GM12878 (cell line): ENCODE results near the gene LYPLAL1. TPM values are rescaled to one million over a fixed set of nuclear protein-coding genes. Genes with fewer than 3 reads are reported as not detected.

Experiments used
- ATAC-seq: fragments of 200-7000 bp; cut with Tn5 transposase; 3 replicates; pipeline ENCODE4 v1.9.1; 2020; ENCODE audit warnings: mild to moderate bottlenecking, moderate library complexity
- BruUV-seq: library from RNA; stranded (reverse); fragments of 400-500 nt; replicated peaks from 2 replicates; lab custom pipeline; 2021; lab: Mats Ljungman, UMichigan
- CTCF ChIA-PET: fragments of 300-600 bp; sonication (Branson Sonifier 250); formaldehyde crosslinking; extraction: SDS; loops from one replicate; lab custom pipeline; 2021; ENCODE audit warnings: inconsistent platforms; lab: Yijun Ruan, JAX
- POLR2A ChIA-PET: fragments of 350-600 bp; formaldehyde crosslinking; extraction: SDS; loops from one replicate; lab custom pipeline; 2021; ENCODE audit warnings: inconsistent platforms; lab: Charles Lee
- RAD21 ChIA-PET: fragments of 300-600 bp; sonication (Branson Sonifier 250); formaldehyde crosslinking; loops from one replicate; lab custom pipeline; 2023; ENCODE audit warnings: antibody characterized with exemption; ENCODE audit not compliant: unreplicated experiment; lab: Charles Lee
- SMC1A ChIA-PET: fragments of 300-600 bp; sonication (Branson Sonifier 250); formaldehyde crosslinking; loops from one replicate; lab custom pipeline; 2023; ENCODE audit not compliant: unreplicated experiment, uncharacterized antibody; lab: Charles Lee
- DNase-seq: peaks from one replicate; pipeline ENCODE4 v3.0.0-alpha.2; 2011; ENCODE audit warnings: low read depth, low spot score
- FAIRE-seq: peaks from 3 replicates; lab custom pipeline; 2011; peaks lifted over from hg19 to GRCh38; lab: Jason Lieb, UNC
- H2AFZ ChIP-seq: 2 replicates; pipeline ENCODE4 v1.6.0; 2011; ENCODE audit warnings: low read depth, low read length, control low read depth; ENCODE audit not compliant: control insufficient read depth
- H3K27ac ChIP-seq: 2 replicates; pipeline ENCODE4 v1.5.1; 2011; ENCODE audit warnings: control low read depth; ENCODE audit not compliant: control insufficient read depth, insufficient read depth
- H3K27me3 ChIP-seq, 2 experiments: replicated peaks in 1 of 2; 2 replicates each; pipeline versions ENCODE4 v1.6.0 to v1.6.1; 2011; ENCODE audit warnings: low read length in 1 of 2; ENCODE audit not compliant: control insufficient read depth in 2 of 2, insufficient read depth in 2 of 2
- H3K36me3 ChIP-seq, 2 experiments: 2 replicates each; pipeline ENCODE4 v1.5.1; 2011; ENCODE audit warnings: low read length in 1 of 2; ENCODE audit not compliant: control insufficient read depth in 2 of 2, insufficient read depth in 2 of 2
- H3K4me1 ChIP-seq: 2 replicates; pipeline ENCODE4 v1.6.1; 2011; ENCODE audit warnings: mild to moderate bottlenecking, low read length, moderate library complexity, mixed read lengths; ENCODE audit not compliant: control insufficient read depth, insufficient read depth
- H3K4me2 ChIP-seq: 2 replicates; pipeline ENCODE4 v1.6.0; 2011; ENCODE audit warnings: control low read depth; ENCODE audit not compliant: control insufficient read depth, insufficient read depth
- H3K4me3 ChIP-seq: fragments of 200-600 bp; sonication (generic); 2 replicates; pipeline ENCODE4 v1.5.1; 2016
- H3K79me2 ChIP-seq: 2 replicates; pipeline ENCODE4 v1.6.0; 2011; ENCODE audit warnings: low read length; ENCODE audit not compliant: control insufficient read depth, insufficient read depth
- H3K9ac ChIP-seq: 2 replicates; pipeline ENCODE4 v1.8.0; 2011; ENCODE audit warnings: low read length, control low read depth, mixed read lengths; ENCODE audit not compliant: control insufficient read depth, insufficient read depth
- H3K9me3 ChIP-seq: replicated peaks from 3 replicates; pipeline ENCODE4 v1.5.1; 2011; ENCODE audit warnings: mild to moderate bottlenecking, low read length; ENCODE audit not compliant: control insufficient read depth, insufficient read depth
- H4K20me1 ChIP-seq: 2 replicates; pipeline ENCODE4 v1.6.0; 2011; ENCODE audit not compliant: control insufficient read depth, insufficient read depth
- CHD4 ChIP-seq: fragments of 200-600 bp; sonication (generic); IDR thresholded peaks from 2 replicates; pipeline ENCODE4 v1.6.1; 2016; ENCODE audit warnings: mild to moderate bottlenecking
- CREM ChIP-seq: IDR thresholded peaks from 2 replicates; pipeline ENCODE4 v1.6.1; 2014; ENCODE audit warnings: antibody characterized with exemption, low read depth
- LARP7 ChIP-seq: fragments of 450-650 bp; IDR thresholded peaks from 2 replicates; pipeline ENCODE4 v1.6.1; 2017; ENCODE audit warnings: mild to moderate bottlenecking
- ZBED1 ChIP-seq: IDR thresholded peaks from 2 replicates; pipeline ENCODE4 v1.6.1; 2016; ENCODE audit warnings: borderline replicate concordance
- WGBS: methylation state at CpG from one replicate; pipeline ENCODE4 v1.1.6; 2016; ENCODE audit warnings: low lambda C conversion rate; ENCODE audit not compliant: insufficient replicate concordance, insufficient coverage; ENCODE audit errors: missing lambda C conversion rate; 5-methylcytosine and 5-hydroxymethylcytosine counted together
- in situ Hi-C: fragments of 300-500 bp; cut with MboI; formaldehyde crosslinking; loops from 9 replicates; pipeline ENCODE4 v1.14.3; 2018; ENCODE audit warnings: mixed read lengths
- intact Hi-C: fragments of 100-400 bp; cut with micrococcal nuclease; formaldehyde crosslinking; loops from one replicate; pipeline ENCODE4 v1.14.2; 2022; ENCODE audit not compliant: unreplicated experiment
- polyA plus RNA-seq, 11 experiments: library from polyadenylated mRNA; depleted of rRNA in 4 of 11; unstranded in 6 of 11; stranded (reverse) in 5 of 11; fragments of >200 nt; fragmentation: Nextera tagmentation in 4 of 11; fragmentation: Illumina TruSeq in 1 of 11; extraction: Ambion mirVana in 4 of 11; extraction: Trizol in 1 of 11; gene quantifications; 1 replicate in 1 of 11; 2 replicates in 10 of 11; pipeline versions ENCODE4 v1.2.1 to v1.2.3, GENCODE V29; 2011 to 2016; ENCODE audit warnings: inconsistent platforms in 2 of 11, missing spikeins in 2 of 11, low read depth in 1 of 11
- total RNA-seq, 4 experiments: library from RNA; depleted of rRNA in 3 of 4; stranded (reverse); fragments of >200 nt in 3 of 4; fragmentation: Illumina TruSeq in 1 of 4; extraction: Trizol in 1 of 4; gene quantifications; 2 replicates each; pipeline versions ENCODE4 v1.2.1 to v1.2.3, GENCODE V29; 2013 to 2021
- TF ChIP-seq, protein P1 (sequence below): IDR thresholded peaks from 2 replicates; pipeline ENCODE4 v1.6.1; 2012; ENCODE audit warnings: low read depth, low read length, improper control_type of control experiment
- TF ChIP-seq, protein P2 (sequence below): fragments of 150-350 bp; IDR thresholded peaks from 2 replicates; pipeline ENCODE4 v1.6.1; 2014; ENCODE audit warnings: mild to moderate bottlenecking, low read depth, low read length

LYPLAL1 gene
- total and polyA plus RNA-seq, 10 of the 15 experiments (the other 5 are each of a cell fraction or from before 2014, with no cell fraction given) = 19.4 to 112 (median 40.5) TPM

DNA sequence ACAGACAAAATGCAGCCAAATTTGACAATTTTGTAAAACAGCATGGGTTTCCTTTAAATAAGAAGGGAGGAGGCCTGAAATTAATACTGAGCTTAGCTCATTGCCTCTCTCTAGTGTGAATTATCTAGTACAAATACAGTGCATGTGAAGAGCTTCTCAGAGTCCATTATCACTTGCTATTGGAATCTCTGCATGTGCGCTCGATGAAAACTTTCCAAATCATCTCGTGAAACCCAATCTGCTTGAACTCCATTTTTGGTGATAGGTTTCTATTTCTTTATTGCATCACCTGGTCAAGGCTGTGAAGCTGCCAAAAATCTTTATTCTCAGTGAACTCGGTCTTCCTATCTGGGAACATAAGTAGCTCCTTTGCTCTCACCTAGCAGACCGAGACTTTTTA lies 49.5 kb upstream of the LYPLAL1 start:
- SMC1A ChIA-PET = interaction anchor here (1.0 kb wide), 1 partner anchor 16 kb away, joined by 3 read pairs; no protein-coding TSS in a partner anchor
- RAD21 ChIA-PET = no interaction called here
- Histone ChIP-seq H3K4me2 (no peak overlapping the region), H3K9me3 (no peaks in the 10 kb centered on the region), H4K20me1 (no peaks in the 10 kb centered on the region), H3K27ac (no peak overlapping the region), H3K27me3 (no peaks in the 10 kb centered on the region), H3K36me3 (no peaks in the 10 kb centered on the region), H2AFZ (no peak overlapping the region)
- DNase-seq = no peak
- no TSS peak for BruUV-seq
- POLR2A ChIA-PET = interaction anchor here (0.5 kb wide), 1 partner anchor 63 kb away, joined by 3 read pairs; no protein-coding TSS in a partner anchor
- ATAC-seq = no peak
- in situ Hi-C loops = no loop called here
- no peak for TF ChIP-seq CREM
- no peak for TF ChIP-seq ZBED1
- no peak for TF ChIP-seq CHD4
- TF ChIP-seq, protein P1, sequence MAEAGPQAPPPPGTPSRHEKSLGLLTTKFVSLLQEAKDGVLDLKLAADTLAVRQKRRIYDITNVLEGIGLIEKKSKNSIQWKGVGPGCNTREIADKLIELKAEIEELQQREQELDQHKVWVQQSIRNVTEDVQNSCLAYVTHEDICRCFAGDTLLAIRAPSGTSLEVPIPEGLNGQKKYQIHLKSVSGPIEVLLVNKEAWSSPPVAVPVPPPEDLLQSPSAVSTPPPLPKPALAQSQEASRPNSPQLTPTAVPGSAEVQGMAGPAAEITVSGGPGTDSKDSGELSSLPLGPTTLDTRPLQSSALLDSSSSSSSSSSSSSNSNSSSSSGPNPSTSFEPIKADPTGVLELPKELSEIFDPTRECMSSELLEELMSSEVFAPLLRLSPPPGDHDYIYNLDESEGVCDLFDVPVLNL = no peak
- no peak for TF ChIP-seq LARP7
- TF ChIP-seq, protein P2, sequence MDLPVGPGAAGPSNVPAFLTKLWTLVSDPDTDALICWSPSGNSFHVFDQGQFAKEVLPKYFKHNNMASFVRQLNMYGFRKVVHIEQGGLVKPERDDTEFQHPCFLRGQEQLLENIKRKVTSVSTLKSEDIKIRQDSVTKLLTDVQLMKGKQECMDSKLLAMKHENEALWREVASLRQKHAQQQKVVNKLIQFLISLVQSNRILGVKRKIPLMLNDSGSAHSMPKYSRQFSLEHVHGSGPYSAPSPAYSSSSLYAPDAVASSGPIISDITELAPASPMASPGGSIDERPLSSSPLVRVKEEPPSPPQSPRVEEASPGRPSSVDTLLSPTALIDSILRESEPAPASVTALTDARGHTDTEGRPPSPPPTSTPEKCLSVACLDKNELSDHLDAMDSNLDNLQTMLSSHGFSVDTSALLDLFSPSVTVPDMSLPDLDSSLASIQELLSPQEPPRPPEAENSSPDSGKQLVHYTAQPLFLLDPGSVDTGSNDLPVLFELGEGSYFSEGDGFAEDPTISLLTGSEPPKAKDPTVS = no peak
- TF ChIP-seq, all 136 proteins: peak for 0
- CTCF ChIA-PET = interaction anchor here (1.1 kb wide), 1 partner anchor 11 kb away, joined by 5 read pairs; no protein-coding TSS in a partner anchor
- no peak overlapping the region for H3K4me3 ChIP-seq
- FAIRE-seq = no peak
- no peak overlapping the region for H3K9ac ChIP-seq
- 59% methylated on average over 5 of the region's 5 CpGs for WGBS
- intact Hi-C loops = no loop called here
- no peaks in the 10 kb centered on the region for H3K4me1 ChIP-seq
- H3K79me2 ChIP-seq = no peaks in the 10 kb centered on the region
